ENCODE measurements around the gene PRND.

The PRND gene

DNA sequence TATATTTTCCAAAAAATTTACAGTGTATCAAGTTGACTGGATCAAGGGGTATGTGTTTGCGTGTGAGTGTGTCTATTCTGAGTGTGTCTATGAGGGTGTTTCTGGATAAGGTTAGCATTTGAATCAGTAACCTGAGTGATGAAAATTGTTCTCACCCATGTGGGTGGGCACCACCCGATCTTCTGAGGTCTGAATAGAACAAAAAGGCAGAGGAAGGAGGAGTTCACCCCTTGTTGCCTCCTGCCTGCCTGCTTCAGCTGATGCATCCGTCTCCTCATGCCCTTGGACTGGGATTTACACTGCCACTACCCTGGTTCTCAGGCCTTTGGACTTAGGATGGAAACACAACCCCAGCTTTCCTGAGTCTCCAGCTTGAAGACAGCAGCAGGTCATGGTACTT is 13.7 kb upstream of the PRND start:
- Histone ChIP-seq H3K36me3 (ENCODE audit: insufficient read depth, low read length) (no peaks in the 10 kb centered on the region), H3K27me3 (ENCODE audit: insufficient read depth, low read length) (no peaks in the 10 kb centered on the region), H3K4me1 (ENCODE audit: insufficient read depth, low read length) (peaks cover 21% of the 10 kb centered on the region), H3K9me3 (ENCODE audit: insufficient read depth, low read depth, low read length) (no peaks in the 10 kb centered on the region), H3K4me3 (ENCODE audit: low read length) (no peak overlapping the region), H3K27ac (ENCODE audit: low read depth, low read length) (no peak overlapping the region), H3K9ac (ENCODE audit: low read depth, low read length) (no peak overlapping the region)
- WGBS, result 88% methylated on average over 3 of the region's 3 CpGs

DNA sequence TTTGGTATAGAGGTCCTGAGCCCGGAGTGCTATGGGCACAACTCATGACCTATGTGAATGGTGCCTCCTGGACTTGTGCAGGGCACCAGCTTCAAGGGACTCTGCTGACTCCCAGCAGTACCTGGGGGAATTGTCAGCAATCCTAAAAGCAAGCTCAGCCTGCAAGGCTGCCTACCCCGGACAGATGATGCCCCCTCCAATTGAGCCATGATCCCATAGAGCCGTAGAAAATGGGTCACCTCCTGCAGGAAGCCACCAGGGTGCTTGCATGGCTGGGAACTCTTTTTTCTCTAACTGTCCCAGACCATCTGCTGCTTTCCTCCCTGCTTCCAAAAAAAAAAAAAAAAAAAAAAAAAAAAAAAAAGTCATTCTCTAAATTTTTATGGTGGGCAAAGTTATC is 12.9 kb upstream of the PRND start:
- Histone ChIP-seq H3K9me3 (ENCODE audit: insufficient read depth, low read depth, low read length) (no peaks in the 10 kb centered on the region), H3K36me3 (ENCODE audit: insufficient read depth, low read length) (no peaks in the 10 kb centered on the region), H3K27me3 (ENCODE audit: insufficient read depth, low read length) (no peaks in the 10 kb centered on the region), H3K4me1 (ENCODE audit: insufficient read depth, low read length) (peaks cover 14% of the 10 kb centered on the region), H3K9ac (ENCODE audit: low read depth, low read length) (no peak overlapping the region), H3K27ac (ENCODE audit: low read depth, low read length) (no peak overlapping the region), H3K4me3 (ENCODE audit: low read length) (no peak overlapping the region)
- 92% methylated on average over 3 of the region's 3 CpGs for WGBS

DNA sequence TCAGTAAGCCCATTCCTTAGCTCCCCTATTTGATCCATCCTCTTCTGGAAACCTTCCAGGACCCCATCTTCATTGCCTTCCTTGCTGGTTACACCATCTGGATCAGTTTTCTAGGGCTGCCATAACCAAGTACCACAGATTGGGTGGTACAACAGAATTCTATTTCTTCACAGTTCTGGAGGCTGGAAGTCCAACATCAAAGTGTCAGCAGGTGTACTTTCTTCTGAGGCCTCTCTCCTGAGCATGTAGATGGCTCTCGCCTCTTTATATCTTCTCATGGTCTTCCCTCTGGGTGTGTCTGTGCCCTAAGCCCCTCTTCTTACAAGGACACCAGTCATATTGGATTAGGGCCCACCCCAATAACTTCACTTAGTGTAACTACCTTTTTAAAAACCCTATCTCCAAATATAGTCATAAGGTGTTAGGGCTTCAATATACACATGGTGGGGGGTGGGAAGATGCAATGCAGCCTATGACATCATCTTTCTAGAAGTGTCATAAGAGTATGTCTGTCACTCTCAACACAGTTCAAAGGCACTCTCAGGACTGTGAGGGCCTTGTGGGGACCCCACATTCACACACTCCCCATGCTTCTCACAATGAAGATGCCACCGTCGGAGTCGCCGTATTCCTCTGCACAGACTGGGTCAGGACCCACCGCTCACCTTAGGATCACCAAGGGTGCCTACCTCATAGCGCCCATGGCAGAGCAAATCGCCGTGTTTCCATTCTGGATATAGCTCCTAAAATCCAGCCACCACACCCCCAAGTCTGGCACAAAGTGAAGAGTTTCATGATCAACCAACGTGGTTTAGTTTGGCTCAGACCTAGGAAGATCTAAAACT is 12.2 kb upstream of the PRND start:
- H3K27ac ChIP-seq (ENCODE audit: low read depth, low read length), result no peak overlapping the region
- H3K36me3 ChIP-seq (ENCODE audit: insufficient read depth, low read length), result no peaks in the 10 kb centered on the region
- peaks cover 7% of the 10 kb centered on the region for H3K4me1 ChIP-seq (ENCODE audit: insufficient read depth, low read length)
- no peaks in the 10 kb centered on the region for H3K27me3 ChIP-seq (ENCODE audit: insufficient read depth, low read length)
- 96% methylated on average over 10 of the region's 10 CpGs for WGBS
- H3K4me3 ChIP-seq (ENCODE audit: low read length), result no peak overlapping the region
- no peaks in the 10 kb centered on the region for H3K9me3 ChIP-seq (ENCODE audit: insufficient read depth, low read depth, low read length)
- H3K9ac ChIP-seq (ENCODE audit: low read depth, low read length), result no peak overlapping the region

DNA sequence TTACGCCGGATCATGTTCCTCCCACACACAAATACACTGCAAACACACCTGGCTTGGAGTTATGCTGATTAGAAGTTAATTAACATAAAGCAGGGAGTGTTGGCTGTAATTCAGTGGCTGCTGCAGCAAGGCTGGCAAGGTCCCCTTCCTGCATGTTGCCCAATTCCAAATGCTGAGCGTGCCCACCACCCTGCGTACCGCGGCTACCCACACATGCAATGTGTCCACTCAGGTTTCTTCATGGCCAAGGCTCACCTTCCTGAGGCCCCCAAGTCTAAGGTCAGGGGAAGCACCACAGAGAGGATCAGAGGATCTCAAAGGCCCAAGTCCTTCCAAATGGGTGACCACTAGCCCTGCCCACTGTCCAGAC is 11.6 kb upstream of the PRND start:
- Histone ChIP-seq H3K4me1 (ENCODE audit: insufficient read depth, low read length) (peaks cover 1% of the 10 kb centered on the region; the same call in 1 of the 2 replicates), H3K9me3 (ENCODE audit: insufficient read depth, low read depth, low read length) (no peaks in the 10 kb centered on the region), H3K4me3 (ENCODE audit: low read length) (no peak overlapping the region), H3K27me3 (ENCODE audit: insufficient read depth, low read length) (no peaks in the 10 kb centered on the region), H3K9ac (ENCODE audit: low read depth, low read length) (no peak overlapping the region), H3K27ac (ENCODE audit: low read depth, low read length) (no peak overlapping the region), H3K36me3 (ENCODE audit: insufficient read depth, low read length) (no peaks in the 10 kb centered on the region)
- WGBS, result 93% methylated on average over 6 of the region's 6 CpGs

DNA sequence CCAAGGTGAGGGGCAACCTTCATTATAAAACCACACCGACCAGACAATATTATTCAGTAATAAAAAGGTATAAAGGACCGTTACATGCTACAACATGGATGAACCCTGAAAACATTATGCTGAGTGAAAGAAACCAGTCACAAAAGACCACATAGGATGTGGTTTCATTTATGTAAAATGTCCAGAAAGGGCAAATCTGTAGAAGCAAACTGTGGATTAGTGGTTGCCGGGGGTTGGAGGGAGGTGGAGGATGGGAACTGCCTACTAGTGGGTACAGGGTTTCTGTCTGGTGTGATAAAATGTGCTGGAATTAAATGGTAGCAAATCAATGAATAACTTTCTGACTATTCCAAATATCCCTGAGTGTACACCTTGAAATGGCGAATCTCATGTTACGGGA is 10.2 kb upstream of the PRND start:
- WGBS, result 96% methylated on average over 2 of the region's 5 CpGs
- no peak overlapping the region for H3K27ac ChIP-seq (ENCODE audit: low read depth, low read length)
- no peaks in the 10 kb centered on the region for H3K9me3 ChIP-seq (ENCODE audit: insufficient read depth, low read depth, low read length)
- H3K36me3 ChIP-seq (ENCODE audit: insufficient read depth, low read length), result no peaks in the 10 kb centered on the region
- no peaks in the 10 kb centered on the region for H3K4me1 ChIP-seq (ENCODE audit: insufficient read depth, low read length)
- no peak overlapping the region for H3K9ac ChIP-seq (ENCODE audit: low read depth, low read length)
- H3K27me3 ChIP-seq (ENCODE audit: insufficient read depth, low read length), result no peaks in the 10 kb centered on the region
- H3K4me3 ChIP-seq (ENCODE audit: low read length), result no peak overlapping the region

DNA sequence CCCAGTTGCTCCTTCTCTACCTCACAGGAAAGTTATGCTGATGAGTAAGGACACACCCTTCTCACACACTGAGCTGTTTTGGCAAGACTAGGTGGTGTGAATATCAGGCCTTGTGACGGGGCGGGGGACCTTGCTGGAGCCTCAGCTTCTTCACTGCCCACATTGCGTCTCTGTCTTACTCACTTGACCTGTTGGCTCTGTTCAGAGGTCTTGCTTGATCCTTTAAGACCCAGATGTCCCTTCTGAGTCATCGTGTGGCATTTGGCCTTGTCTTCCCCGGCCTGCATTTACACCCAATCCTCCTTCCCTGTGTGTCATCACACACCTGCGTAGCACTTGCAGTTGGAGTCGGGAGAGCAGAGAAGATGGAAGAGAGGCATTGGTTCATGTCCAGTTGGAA is 8.3 kb upstream of the PRND start:
- no peaks in the 10 kb centered on the region for H3K9me3 ChIP-seq (ENCODE audit: insufficient read depth, low read depth, low read length)
- H3K27ac ChIP-seq (ENCODE audit: low read depth, low read length), result no peak overlapping the region
- no peaks in the 10 kb centered on the region for H3K4me1 ChIP-seq (ENCODE audit: insufficient read depth, low read length)
- no peaks in the 10 kb centered on the region for H3K36me3 ChIP-seq (ENCODE audit: insufficient read depth, low read length)
- 90% methylated on average over 7 of the region's 7 CpGs for WGBS
- H3K27me3 ChIP-seq (ENCODE audit: insufficient read depth, low read length), result no peaks in the 10 kb centered on the region
- no peak overlapping the region for H3K4me3 ChIP-seq (ENCODE audit: low read length)
- H3K9ac ChIP-seq (ENCODE audit: low read depth, low read length), result no peak overlapping the region

DNA sequence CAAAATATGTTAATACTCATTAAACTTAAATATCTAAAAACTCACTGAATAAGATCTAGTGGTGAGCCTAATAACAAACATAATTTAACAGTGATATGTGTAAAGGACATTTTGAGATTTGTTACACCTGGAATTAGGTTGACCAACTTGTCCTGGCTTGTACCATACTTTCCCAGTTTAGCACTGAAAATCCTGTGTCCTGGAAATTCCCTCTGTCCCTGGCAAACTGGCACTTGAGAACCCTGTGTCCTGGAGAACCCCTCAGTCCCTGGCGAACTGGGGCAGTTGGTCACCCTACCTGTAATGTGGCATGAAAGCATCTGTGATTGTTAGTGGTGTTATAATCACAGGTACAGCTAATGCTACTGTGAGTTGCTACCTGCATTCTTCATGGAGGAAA is 6.9 kb upstream of the PRND start:
- Histone ChIP-seq H3K4me1 (ENCODE audit: insufficient read depth, low read length) (0 out of 2 replicates have a peak, but pooled peaks cover 5% of the 10 kb centered on the region), H3K9ac (ENCODE audit: low read depth, low read length) (no peak overlapping the region), H3K27me3 (ENCODE audit: insufficient read depth, low read length) (no peaks in the 10 kb centered on the region), H3K4me3 (ENCODE audit: low read length) (no peak overlapping the region), H3K27ac (ENCODE audit: low read depth, low read length) (no peak overlapping the region), H3K9me3 (ENCODE audit: insufficient read depth, low read depth, low read length) (no peaks in the 10 kb centered on the region), H3K36me3 (ENCODE audit: insufficient read depth, low read length) (no peaks in the 10 kb centered on the region)
- WGBS, result 94% methylated on average over 1 of the region's 1 CpG

DNA sequence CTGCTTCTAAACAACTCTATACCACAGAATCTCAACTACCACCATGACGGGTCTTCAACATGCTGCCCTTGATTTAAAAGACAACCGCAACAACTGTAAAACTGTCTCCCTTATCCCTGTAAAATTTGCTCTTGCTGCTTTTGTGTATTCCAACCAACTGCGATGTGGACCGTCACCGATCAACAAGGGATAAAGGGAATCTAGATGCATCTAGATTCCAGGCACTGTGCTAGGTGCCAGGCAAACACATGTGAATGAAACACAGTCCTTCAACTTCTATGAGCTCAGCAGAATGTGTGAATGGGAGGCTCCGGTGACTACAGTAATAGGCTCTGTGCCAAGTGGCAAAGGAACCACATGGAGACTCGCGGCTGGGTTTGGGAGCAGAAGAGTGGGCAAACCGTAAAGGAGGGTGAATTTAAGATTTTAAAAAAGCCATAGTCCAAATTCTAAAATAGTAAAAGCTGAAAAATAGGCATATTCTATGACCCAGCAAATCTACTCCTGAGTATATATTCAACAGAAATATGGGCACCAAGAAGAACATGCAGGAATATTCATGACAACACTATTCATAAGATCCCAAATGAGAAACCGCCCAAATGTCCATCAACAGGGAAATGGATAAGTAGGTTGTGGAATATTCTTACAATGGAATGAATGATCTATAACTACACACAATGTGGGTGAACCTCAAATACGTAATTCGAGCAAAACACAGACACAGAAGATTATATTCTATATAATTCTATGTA is 3.7 kb upstream of the PRND start:
- H3K36me3 ChIP-seq (ENCODE audit: insufficient read depth, low read length), result no peaks in the 10 kb centered on the region
- H3K4me1 ChIP-seq (ENCODE audit: insufficient read depth, low read length), result peaks cover 12% of the 10 kb centered on the region
- H3K9me3 ChIP-seq (ENCODE audit: insufficient read depth, low read depth, low read length), result no peaks in the 10 kb centered on the region
- WGBS, result 88% methylated on average over 8 of the region's 12 CpGs
- no peak overlapping the region for H3K9ac ChIP-seq (ENCODE audit: low read depth, low read length)
- H3K27me3 ChIP-seq (ENCODE audit: insufficient read depth, low read length), result no peaks in the 10 kb centered on the region
- H3K27ac ChIP-seq (ENCODE audit: low read depth, low read length), result no peak overlapping the region
- no peak overlapping the region for H3K4me3 ChIP-seq (ENCODE audit: low read length)

DNA sequence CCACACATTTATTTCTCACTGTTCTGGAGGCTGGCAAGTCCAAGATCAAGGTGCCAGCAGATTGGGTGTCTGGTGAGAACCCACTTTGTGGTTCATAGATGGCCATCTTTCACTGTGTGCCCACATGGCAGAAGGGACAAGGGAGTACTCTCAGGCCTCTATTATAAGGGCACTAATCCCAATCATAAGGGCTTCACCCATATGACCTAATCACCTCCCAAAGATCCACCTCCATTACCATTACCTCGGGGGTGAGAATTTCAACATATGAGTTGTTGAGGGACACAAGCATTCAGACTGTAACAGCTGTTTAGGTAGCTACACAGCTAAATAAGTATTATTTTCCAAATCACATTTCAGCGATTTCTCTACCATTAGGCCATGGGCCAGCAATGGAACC is 2.5 kb upstream of the PRND start:
- H3K9me3 ChIP-seq (ENCODE audit: insufficient read depth, low read depth, low read length), result no peaks in the 10 kb centered on the region
- H3K27me3 ChIP-seq (ENCODE audit: insufficient read depth, low read length), result no peaks in the 10 kb centered on the region
- WGBS, result 98% methylated on average over 2 of the region's 2 CpGs
- no peak overlapping the region for H3K4me3 ChIP-seq (ENCODE audit: low read length)
- H3K27ac ChIP-seq (ENCODE audit: low read depth, low read length), result no peak overlapping the region; the same call in 1 of the 2 replicates
- H3K36me3 ChIP-seq (ENCODE audit: insufficient read depth, low read length), result no peaks in the 10 kb centered on the region
- H3K4me1 ChIP-seq (ENCODE audit: insufficient read depth, low read length), result peaks cover 12% of the 10 kb centered on the region
- no peak overlapping the region for H3K9ac ChIP-seq (ENCODE audit: low read depth, low read length)

DNA sequence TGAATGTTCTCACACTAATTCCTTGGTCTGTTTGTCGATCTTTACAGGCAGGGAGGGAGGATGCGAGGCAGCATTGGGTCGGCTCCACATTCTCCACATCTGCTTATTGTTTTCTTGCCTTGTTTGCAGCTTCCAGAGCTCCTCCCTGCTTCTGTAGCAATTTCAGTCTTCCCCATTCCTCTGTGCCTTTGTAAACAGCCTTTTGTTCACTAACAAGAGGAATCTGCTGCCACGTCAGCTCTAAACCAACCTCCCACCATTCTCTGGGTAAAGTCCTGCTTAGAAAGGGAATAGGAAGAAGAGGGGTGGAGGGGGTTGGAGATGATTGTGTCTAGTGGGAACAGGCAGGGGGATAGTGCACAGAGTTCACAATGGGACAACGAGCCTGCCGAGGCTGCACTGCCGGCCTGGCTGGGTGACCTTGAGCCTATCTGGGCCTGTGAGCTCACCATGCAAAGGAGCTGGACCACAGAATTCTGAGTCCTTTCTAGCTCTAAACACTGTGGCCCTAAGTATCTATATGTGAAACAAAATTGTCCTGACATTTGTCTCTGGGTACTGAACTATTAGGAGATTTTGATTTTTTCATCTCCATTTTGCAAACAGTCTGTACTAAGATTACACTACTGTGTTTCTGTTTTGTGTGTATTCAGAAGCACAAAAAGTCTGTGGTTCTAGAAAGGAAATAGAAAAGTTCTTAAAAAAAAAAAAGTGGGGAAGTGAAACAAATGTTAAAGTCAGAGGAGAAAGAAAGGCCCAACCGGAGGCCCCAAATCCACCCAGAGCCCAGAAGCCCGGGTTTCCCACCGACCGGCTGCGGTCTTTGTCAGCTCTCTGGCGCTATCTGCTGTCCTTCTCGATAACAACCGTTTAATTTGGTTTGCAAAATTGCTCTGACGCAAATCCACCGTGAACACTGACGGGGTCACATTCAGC is 1.4 kb upstream of the PRND start:
- Histone ChIP-seq H3K27ac (ENCODE audit: low read depth, low read length) (peak overlapping the region; percentile 89), H3K36me3 (ENCODE audit: insufficient read depth, low read length) (no peaks in the 10 kb centered on the region), H3K27me3 (ENCODE audit: insufficient read depth, low read length) (no peaks in the 10 kb centered on the region), H3K4me1 (ENCODE audit: insufficient read depth, low read length) (peaks cover 12% of the 10 kb centered on the region), H3K9ac (ENCODE audit: low read depth, low read length) (peak overlapping the region; percentile 54; the same call in 1 of the 2 replicates), H3K4me3 (ENCODE audit: low read length) (peak overlapping the region; percentile 22; the same call in 1 of the 2 replicates), H3K9me3 (ENCODE audit: insufficient read depth, low read depth, low read length) (no peaks in the 10 kb centered on the region)
- 17% methylated on average over 18 of the region's 18 CpGs for WGBS

DNA sequence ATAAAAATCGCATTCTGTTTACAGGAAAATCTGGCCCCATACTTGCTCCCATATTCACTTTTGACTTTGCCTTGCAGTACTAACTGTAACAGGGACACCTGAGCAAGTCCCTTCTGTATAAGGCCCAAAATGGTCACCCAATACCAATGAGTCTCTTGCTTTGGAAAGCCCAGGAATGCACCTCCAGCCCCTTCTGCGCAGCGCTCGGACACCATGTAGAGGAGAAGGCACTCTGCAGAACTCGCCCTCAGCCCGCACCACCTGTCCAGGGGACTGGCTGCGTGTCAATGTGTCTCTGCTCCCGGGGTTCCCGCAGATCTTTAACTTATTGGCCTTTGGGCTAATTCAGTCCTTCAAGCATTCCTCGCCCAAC is 746 bp upstream of the PRND start:
- no peak overlapping the region for H3K27ac ChIP-seq (ENCODE audit: low read depth, low read length)
- H3K9me3 ChIP-seq (ENCODE audit: insufficient read depth, low read depth, low read length), result no peaks in the 10 kb centered on the region
- H3K4me1 ChIP-seq (ENCODE audit: insufficient read depth, low read length), result peaks cover 12% of the 10 kb centered on the region
- no peaks in the 10 kb centered on the region for H3K27me3 ChIP-seq (ENCODE audit: insufficient read depth, low read length)
- no peaks in the 10 kb centered on the region for H3K36me3 ChIP-seq (ENCODE audit: insufficient read depth, low read length)
- H3K4me3 ChIP-seq (ENCODE audit: low read length), result peak overlapping the region; percentile 22; the same call in 1 of the 2 replicates
- WGBS, result 61% methylated on average over 10 of the region's 10 CpGs
- H3K9ac ChIP-seq (ENCODE audit: low read depth, low read length), result no peak overlapping the region

Data from HUES64 (cell line).